SK-N-SH (cell line): ENCODE results near the gene SSX2IP.

Experiments
- CHD2 ChIP-seq: fragments of 150-350 bp; IDR thresholded peaks from 2 replicates; pipeline ENCODE4 v1.6.1; 2018; ENCODE audit warnings: low read length; ENCODE audit not compliant: partially characterized antibody
- ELF1 ChIP-seq: IDR thresholded peaks from 2 replicates; pipeline ENCODE4 v1.4.0; 2012
- JUND ChIP-seq: IDR thresholded peaks from 2 replicates; pipeline ENCODE4 v1.4.0; 2012
- POLR2AphosphoS5 ChIP-seq: IDR thresholded peaks from 2 replicates; pipeline ENCODE4 v1.6.1; 2012; ENCODE audit warnings: low read depth, low read length
- RAD21 ChIP-seq: IDR thresholded peaks from 2 replicates; pipeline ENCODE4 v1.6.1; 2012; ENCODE audit warnings: mild to moderate bottlenecking, low read length
- TEAD4 ChIP-seq: IDR thresholded peaks from 2 replicates; pipeline ENCODE4 v1.4.0; 2012; ENCODE audit warnings: mild to moderate bottlenecking, borderline replicate concordance; ENCODE audit not compliant: insufficient read depth
- TF ChIP-seq, protein P1 (sequence below): fragments of 200-600 bp; sonication (generic); IDR thresholded peaks from 2 replicates; pipeline ENCODE4 v1.6.1; 2017; ENCODE audit warnings: antibody characterized with exemption, mild to moderate bottlenecking, moderate library complexity
- TF ChIP-seq, protein P2 (sequence below): IDR thresholded peaks from 2 replicates; pipeline ENCODE4 v1.4.0; 2012; ENCODE audit warnings: low read depth

DNA sequence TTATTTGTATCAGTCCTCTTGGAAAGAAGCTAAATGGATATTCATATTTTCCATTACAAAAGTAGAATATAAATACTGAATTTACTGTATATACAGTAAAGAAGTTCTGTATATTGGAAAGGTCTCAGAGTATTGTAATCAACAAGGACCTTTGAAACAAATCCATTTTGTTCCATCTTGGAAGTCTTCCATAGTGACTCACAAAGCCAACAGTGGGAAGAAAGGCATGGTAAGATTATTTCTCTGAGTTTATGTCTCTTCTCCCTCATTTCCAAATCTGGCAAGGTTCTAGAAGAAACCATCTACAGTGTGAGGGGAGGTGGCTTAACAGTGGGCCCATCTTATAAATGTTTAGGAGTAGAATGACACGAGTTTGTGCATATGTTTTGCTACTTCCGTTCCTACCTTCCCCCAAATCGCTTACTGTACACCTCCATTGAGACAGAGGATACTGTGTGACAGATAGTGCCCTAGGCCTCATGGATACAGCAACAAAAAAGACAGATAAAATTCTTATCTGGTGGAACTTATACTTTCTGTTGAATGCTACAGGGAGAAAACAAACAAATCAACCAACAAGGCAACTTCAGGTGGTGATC, 22.1 kb upstream of the SSX2IP start:
- TF ChIP-seq TEAD4, result no peak
- TF ChIP-seq, protein P1, sequence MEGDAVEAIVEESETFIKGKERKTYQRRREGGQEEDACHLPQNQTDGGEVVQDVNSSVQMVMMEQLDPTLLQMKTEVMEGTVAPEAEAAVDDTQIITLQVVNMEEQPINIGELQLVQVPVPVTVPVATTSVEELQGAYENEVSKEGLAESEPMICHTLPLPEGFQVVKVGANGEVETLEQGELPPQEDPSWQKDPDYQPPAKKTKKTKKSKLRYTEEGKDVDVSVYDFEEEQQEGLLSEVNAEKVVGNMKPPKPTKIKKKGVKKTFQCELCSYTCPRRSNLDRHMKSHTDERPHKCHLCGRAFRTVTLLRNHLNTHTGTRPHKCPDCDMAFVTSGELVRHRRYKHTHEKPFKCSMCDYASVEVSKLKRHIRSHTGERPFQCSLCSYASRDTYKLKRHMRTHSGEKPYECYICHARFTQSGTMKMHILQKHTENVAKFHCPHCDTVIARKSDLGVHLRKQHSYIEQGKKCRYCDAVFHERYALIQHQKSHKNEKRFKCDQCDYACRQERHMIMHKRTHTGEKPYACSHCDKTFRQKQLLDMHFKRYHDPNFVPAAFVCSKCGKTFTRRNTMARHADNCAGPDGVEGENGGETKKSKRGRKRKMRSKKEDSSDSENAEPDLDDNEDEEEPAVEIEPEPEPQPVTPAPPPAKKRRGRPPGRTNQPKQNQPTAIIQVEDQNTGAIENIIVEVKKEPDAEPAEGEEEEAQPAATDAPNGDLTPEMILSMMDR, result no peak
- no peak for TF ChIP-seq RAD21
- no peak for TF ChIP-seq CHD2
- TF ChIP-seq, protein P2, sequence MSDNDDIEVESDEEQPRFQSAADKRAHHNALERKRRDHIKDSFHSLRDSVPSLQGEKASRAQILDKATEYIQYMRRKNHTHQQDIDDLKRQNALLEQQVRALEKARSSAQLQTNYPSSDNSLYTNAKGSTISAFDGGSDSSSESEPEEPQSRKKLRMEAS, result peak; percentile 22; the same call in 1 of the 2 replicates
- 0 out of 2 replicates have a peak, but pooled peaks have one; percentile 24 for TF ChIP-seq JUND
- TF ChIP-seq ELF1, result no peak
- no peak for TF ChIP-seq POLR2AphosphoS5
